Skeletal muscle tissue (tissue), 4 donors: Measurements from ENCODE around the gene ENPP7. TPM values are rescaled to one million over a fixed set of nuclear protein-coding genes. Genes with fewer than 3 reads are reported as not detected.

ENCODE experiments used
- H3K27ac ChIP-seq: one replicate; pipeline ENCODE4 v1.7.0; 2013; ENCODE audit warnings: mild to moderate bottlenecking, low read depth, low read length, inconsistent platforms
- H3K27me3 ChIP-seq, 3 donors: one replicate each; pipeline ENCODE4 v1.7.0; 2013; ENCODE audit warnings: low read length in 3 of 3; ENCODE audit not compliant: control insufficient read depth in 3 of 3, insufficient read depth in 3 of 3
- H3K36me3 ChIP-seq, 3 donors: one replicate each; pipeline ENCODE4 v1.7.0; 2013; ENCODE audit warnings: low read length in 3 of 3; ENCODE audit not compliant: control insufficient read depth in 3 of 3, insufficient read depth in 3 of 3
- H3K4me1 ChIP-seq, 3 donors: one replicate each; pipeline ENCODE4 v1.7.0; 2013; ENCODE audit warnings: low read length in 3 of 3, mild to moderate bottlenecking in 3 of 3; ENCODE audit not compliant: control insufficient read depth in 3 of 3, insufficient read depth in 3 of 3
- H3K4me3 ChIP-seq, 3 donors: one replicate each; pipeline ENCODE4 v1.7.0; 2013; ENCODE audit warnings: low read length in 3 of 3
- H3K9ac ChIP-seq, 3 donors: one replicate each; pipeline ENCODE4 v1.7.0; 2013; ENCODE audit warnings: low read length in 3 of 3, mild to moderate bottlenecking in 3 of 3, moderate library complexity in 2 of 3, low read depth in 1 of 3
- H3K9me3 ChIP-seq, 3 donors: one replicate each; pipeline ENCODE4 v1.7.0; 2013; ENCODE audit warnings: low read length in 3 of 3; ENCODE audit not compliant: control insufficient read depth in 3 of 3
- total RNA-seq: library from RNA; depleted of rRNA; stranded (reverse); fragments of >200 nt; gene quantifications from one replicate; pipeline ENCODE4 v1.2.3, GENCODE V29; 2014
- donor health status: Osteomylitis.

The ENPP7 gene, protein sequence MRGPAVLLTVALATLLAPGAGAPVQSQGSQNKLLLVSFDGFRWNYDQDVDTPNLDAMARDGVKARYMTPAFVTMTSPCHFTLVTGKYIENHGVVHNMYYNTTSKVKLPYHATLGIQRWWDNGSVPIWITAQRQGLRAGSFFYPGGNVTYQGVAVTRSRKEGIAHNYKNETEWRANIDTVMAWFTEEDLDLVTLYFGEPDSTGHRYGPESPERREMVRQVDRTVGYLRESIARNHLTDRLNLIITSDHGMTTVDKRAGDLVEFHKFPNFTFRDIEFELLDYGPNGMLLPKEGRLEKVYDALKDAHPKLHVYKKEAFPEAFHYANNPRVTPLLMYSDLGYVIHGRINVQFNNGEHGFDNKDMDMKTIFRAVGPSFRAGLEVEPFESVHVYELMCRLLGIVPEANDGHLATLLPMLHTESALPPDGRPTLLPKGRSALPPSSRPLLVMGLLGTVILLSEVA
- total RNA-seq: not detected

DNA sequence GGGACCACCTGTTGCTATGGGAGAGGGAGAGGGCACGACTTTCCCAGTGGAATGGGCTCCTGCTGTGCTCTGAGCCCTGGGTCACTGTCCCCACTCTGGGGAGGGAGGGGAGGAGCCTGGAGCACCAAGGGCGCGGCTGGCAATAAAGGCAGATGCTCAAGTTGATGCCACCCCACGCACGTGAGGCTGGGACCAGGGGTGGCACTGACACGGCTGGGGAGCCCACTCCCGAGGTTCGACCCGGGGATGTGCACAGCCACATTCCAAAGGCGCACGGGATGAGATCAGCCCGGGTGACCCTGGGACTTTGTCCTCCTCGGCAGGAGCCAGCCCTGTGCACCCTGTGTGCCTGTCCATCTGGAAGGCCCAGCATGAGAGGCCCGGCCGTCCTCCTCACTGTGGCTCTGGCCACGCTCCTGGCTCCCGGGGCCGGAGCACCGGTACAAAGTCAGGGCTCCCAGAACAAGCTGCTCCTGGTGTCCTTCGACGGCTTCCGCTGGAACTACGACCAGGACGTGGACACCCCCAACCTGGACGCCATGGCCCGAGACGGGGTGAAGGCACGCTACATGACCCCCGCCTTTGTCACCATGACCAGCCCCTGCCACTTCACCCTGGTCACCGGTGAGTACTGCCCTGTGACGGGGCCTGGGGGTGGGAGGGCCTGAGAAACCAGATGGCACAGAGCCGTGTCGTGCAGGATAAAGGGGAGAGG is at the start of gene ENPP7:
Gene ENPP7 (plus strand): TSS at position 175 of the 715 bp plus-strand sequence. CDS start 197 bp downstream, at position 372.
- Histone ChIP-seq H3K9me3 (no peaks in the 10 kb centered on the region), H3K36me3 (no peaks in the 10 kb centered on the region), H3K4me1 (peaks cover 6 to 14% (median 10%) of the 10 kb centered on the region in 3 donors), H3K4me3 (no peak within 1 kb of the TSS), H3K27ac (no peak within 1 kb of the TSS), H3K9ac (no peak within 1 kb of the TSS), H3K27me3 (peaks cover 0 to 2% (median 0%) of the 10 kb centered on the region in 3 donors)

DNA sequence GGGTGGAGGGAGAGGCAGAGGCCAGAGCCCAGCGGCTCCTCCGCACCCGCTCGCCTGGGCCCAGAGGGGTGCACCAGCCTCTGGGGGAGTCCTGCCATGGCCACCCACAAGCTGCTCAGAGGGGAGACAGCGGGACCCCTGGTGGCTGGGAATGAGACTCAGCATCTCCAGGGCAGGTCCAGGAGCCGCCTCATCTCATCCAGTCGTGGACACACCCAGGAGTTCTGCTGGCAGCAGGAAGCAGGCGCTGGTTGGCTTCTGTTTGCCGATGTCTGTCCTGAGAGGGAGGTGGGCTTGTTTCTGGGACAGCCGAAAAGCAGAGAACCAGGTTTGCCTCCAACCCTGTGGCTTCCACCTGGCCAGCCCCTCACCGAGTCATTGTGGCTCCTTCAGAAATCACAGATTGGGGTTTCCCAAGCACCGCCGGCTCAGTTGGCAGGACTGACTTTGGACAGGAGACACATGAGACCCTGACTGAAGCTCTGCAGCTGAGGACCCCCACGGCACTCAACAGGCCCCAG is 49.6 kb upstream of the ENPP7 start:
- H3K9me3 ChIP-seq: no peaks in the 10 kb centered on the region
- no peaks in the 10 kb centered on the region for H3K4me1 ChIP-seq
- no peak overlapping the region for H3K9ac ChIP-seq
- no peak overlapping the region for H3K27ac ChIP-seq
- H3K27me3 ChIP-seq: peaks cover 46 to 75% (median 64%) of the 10 kb centered on the region in 3 donors
- no peak overlapping the region for H3K4me3 ChIP-seq
- no peaks in the 10 kb centered on the region for H3K36me3 ChIP-seq

DNA sequence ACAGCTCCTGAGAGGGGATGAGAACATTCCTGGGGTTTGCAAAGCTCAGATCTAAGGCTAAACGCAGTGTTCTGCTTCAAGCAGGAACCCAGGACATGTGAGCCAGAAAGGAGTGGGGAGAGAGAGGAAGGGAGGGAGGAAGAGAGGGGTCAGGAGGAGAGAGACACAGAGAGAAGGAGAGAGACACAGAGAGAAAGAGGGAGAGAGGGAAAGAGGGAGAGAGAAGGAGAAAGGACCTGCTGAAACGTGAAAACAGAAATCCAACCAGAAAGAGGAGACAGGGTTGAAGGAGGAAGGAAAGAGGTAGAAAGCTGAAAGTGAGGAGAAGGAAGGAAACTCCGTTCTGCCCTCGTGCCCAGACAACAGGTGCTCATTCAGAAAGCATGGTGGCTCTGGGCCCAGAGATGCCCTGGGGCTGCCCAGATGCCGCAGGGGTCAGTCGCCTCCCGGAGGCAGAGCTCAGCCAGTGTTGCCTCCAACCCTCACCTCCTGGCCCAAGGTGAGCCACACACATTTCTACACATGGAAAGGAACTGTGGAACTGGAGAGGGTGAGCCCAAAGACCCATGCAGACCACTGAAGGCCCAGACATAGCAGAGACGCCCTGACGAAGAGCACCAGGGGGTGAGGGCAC is 49.0 kb upstream of the ENPP7 start:
- no peak overlapping the region for H3K27ac ChIP-seq
- H3K4me1 ChIP-seq: no peaks in the 10 kb centered on the region
- no peaks in the 10 kb centered on the region for H3K9me3 ChIP-seq
- peaks cover 52 to 80% (median 68%) of the 10 kb centered on the region in 3 donors for H3K27me3 ChIP-seq
- H3K9ac ChIP-seq: no peak overlapping the region
- H3K36me3 ChIP-seq: no peaks in the 10 kb centered on the region
- H3K4me3 ChIP-seq: no peak overlapping the region

DNA sequence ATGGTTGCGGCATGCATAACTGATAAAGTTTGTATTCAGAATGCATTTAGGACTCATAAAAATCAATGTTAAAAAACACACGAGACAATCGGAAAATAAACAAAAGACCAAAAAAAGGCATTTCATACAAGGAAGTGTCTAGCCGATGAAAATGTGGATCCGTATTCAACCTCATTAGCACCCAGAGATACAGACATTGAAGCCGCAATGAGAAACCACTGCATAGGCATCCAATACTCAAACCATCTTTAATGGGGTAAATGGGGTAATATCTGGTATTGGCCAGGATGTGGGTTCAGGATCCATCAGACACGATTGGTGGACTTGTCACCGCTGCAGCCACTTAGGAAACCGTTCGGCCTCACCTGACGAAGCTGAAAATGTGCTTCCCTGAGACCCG is 47.4 kb upstream of the ENPP7 start:
- Histone ChIP-seq H3K27me3 (peaks cover 54 to 77% (median 67%) of the 10 kb centered on the region in 3 donors), H3K27ac (no peak overlapping the region), H3K36me3 (no peaks in the 10 kb centered on the region), H3K4me3 (no peak overlapping the region), H3K9me3 (no peaks in the 10 kb centered on the region), H3K9ac (no peak overlapping the region), H3K4me1 (no peaks in the 10 kb centered on the region)

DNA sequence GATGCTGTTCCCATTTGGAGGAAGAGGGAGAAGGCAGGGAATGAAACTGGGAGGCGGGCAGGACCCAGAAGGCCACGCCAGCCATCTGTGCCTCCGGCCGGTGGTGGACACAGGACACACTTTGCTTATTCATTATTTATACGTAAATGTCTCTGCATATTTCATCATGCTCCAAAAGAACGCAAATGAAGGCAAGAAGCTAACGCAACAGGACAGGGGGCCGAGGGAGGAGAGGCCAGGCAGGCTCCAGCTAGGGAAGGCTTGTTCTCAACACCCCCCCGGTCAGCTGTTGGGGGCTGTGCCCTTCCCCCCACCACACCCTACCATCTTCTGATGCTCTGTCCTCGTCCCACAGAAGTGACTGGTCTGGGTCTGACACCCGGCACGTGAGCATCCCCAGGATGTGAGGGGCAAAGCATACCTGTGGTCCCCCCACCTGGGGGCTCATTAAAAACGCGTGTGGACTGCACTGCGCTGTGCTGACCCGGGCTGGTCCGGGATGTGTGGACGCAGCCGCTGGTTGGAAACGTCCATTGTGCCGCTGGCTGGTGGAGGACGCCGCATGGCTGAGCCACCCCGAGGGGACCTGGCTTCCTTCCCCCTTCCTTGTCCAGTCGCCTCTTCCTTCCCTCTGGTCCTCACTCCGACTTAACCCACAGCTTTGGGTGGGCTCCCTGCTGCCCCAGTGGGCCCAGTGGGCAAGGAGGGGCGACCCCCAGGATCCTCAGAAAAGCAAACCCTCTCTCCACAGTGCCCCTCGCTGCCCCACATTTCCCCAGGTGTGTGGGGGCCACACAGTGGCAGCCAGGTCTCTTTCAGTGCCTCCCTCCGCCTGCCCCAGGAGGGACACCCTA is 46.4 kb upstream of the ENPP7 start:
- Histone ChIP-seq H3K9ac (no peak overlapping the region), H3K4me1 (no peaks in the 10 kb centered on the region), H3K9me3 (no peaks in the 10 kb centered on the region), H3K27ac (no peak overlapping the region), H3K4me3 (no peak overlapping the region), H3K27me3 (peaks cover 54 to 72% (median 64%) of the 10 kb centered on the region in 3 donors), H3K36me3 (no peaks in the 10 kb centered on the region)

DNA sequence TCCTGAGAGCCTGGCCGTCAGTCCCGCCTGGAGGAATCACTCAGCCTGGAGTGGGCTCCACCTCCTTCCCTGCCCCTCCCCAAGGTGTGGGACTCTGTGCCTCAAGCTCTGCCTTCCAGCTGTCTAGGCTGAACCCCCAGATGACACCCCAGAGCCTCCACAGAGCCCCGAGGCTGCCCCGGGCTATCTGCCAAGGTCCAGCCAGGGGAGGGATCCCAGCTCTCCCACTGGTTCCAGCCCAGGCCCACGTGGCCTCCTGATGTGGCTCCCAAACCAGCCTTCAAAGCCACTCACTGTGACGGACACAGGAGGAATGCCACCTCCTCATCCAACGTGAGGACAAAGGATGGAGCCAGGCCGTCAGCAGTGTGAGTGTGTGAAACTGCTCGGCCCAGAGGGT is 45.6 kb upstream of the ENPP7 start:
- Histone ChIP-seq H3K4me3 (no peak overlapping the region), H3K9ac (no peak overlapping the region), H3K4me1 (no peaks in the 10 kb centered on the region), H3K27ac (no peak overlapping the region), H3K27me3 (peaks cover 47 to 67% (median 61%) of the 10 kb centered on the region in 3 donors), H3K36me3 (no peaks in the 10 kb centered on the region), H3K9me3 (no peaks in the 10 kb centered on the region)

DNA sequence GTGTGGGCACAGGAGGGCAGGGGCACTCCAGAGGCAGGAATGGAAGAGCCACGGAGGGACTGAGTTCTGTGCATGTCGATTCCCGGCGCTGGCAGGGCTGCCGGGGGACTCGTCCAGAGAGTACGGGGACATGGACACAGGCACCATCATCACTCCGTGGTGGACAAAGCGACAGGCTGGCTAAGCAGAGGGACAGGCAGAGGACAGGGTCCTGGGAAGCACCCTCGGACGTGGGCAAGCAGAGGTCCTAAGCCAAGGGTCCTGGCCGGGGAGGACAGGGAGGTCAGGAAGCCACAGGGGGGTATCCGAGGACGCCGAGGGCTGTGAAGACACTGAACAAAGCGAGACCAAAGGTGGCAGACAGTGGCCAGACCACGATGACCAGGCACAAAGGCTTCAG is 44.3 kb upstream of the ENPP7 start:
- Histone ChIP-seq H3K27ac (no peak overlapping the region), H3K9ac (no peak overlapping the region), H3K36me3 (no peaks in the 10 kb centered on the region), H3K27me3 (peaks cover 39 to 53% (median 52%) of the 10 kb centered on the region in 3 donors), H3K9me3 (no peaks in the 10 kb centered on the region), H3K4me1 (peaks cover 5 to 6% (median 5%) of the 10 kb centered on the region in 3 donors), H3K4me3 (no peak overlapping the region)

DNA sequence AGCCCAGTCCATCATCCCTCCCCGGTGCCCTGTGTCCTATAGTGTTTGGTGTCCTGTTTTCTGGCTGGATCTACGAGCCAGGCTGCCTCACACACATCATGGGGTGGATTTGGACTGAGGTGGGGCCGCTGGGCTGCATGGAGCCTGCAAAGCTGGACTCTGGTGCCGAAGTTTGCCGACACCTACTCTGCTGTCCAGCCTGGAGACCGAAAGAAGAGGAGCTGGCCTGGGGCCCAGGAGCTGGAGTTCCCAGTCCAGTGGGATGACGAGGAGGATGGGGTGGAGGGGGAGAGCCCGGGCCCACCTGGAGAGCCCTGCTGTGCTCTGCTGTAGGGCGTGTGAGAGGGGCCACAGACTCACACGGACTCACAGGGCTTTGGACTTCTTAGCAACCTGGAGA is 40.3 kb upstream of the ENPP7 start:
- Histone ChIP-seq H3K4me1 (peaks cover 16 to 21% (median 18%) of the 10 kb centered on the region in 3 donors), H3K36me3 (no peaks in the 10 kb centered on the region), H3K27ac (no peak overlapping the region), H3K27me3 (peaks cover 18 to 38% (median 31%) of the 10 kb centered on the region in 3 donors), H3K4me3 (no peak overlapping the region), H3K9me3 (no peaks in the 10 kb centered on the region), H3K9ac (no peak overlapping the region)
